ENCODE results near the gene RTL5.
"Not testable (repeated sequence)": the region's sequence is repeated elsewhere in the genome, so short reads cannot be mapped to it uniquely, and the experiment has no call there.

RTL5 gene

DNA sequence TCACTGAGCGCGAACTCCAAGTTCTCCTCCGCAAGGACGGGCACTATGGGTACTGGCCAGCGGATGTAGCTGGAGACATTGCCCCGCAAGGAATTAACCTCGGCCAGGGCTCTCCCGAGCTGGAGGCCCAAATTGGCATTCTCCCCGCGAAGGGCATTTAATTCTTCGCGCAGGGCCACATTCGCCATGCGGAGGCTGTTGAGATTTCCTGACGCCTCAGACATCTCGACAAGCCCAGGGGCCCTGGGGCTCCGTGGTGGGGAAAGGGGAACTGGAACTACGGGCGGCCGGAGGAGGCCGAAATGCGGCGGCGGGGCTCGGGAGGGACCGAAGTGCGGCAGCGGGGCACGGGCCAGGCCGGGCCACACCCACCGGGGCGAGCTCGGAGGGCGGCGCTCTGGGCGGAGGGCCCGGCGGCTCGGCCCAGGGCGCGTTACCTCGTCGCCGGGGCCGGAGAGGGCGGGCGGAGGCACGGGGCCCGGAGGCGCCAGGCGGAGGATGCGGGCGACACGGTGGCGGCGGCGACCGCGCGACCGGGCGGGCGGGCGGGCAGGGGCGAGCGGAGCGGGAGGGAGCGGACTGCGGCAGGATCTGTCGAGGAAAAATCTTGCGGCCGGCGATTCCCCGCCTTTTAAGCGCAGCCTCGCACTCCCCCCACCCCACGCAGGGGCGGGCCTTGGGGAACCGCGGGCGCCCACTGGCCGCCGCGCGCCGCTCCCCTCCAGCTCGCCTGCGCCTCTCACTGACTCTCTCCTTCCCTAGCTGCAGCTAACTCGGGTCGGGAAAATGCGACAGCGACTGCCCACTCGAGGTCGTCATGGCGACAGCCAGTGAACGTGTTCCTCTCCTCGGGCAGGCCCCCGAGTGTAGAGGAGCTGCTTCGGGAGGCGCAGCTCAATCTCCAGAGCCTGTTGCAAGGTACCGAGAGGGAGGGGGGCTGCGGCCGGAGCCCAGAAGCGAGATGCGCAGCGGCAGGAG is at the start of gene RTL5:
Gene RTL5 (minus strand): TSS at position 599 of the 978 bp plus-strand sequence.
- DNase-seq: peak; percentile 14

DNA sequence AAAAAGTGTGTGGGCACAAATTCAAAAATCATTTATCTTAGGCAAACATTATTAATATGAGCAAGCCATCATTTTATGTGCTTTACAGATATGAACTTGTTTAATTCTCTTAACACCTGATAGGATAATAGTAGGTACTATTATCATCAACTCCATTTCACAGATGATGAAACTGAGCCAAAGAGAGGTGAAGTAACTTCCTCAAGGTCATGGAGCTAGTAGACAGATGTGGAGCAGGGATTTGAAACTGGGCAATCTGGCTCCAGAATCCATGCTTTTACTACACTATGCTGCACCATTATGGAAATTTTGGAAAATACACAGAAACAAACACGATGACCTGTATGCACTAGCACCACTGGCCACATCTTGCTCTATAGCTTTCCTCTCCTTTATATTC is 48.8 kb upstream of the RTL5 start:
- DNase-seq: no peak

DNA sequence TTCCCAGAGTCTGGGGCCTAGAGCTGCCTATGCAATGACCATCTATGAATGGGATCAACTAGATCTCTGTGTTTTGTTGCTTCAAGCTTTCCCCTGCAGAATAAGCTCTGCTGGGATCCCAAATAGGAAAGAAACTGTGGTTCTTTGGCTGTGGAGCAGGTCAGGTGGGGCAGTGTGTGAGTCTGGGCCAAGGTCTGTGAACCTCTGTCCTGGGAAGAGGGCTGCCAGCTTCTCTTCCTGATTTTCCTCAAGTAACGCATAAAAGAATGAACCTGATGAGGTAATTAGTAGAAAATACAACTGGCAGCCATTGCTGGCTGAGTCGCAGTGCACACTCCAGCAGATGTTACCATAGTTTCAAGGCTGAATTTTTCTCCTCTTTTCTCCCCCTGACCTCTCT is 45.3 kb upstream of the RTL5 start:
- no peak for DNase-seq

DNA sequence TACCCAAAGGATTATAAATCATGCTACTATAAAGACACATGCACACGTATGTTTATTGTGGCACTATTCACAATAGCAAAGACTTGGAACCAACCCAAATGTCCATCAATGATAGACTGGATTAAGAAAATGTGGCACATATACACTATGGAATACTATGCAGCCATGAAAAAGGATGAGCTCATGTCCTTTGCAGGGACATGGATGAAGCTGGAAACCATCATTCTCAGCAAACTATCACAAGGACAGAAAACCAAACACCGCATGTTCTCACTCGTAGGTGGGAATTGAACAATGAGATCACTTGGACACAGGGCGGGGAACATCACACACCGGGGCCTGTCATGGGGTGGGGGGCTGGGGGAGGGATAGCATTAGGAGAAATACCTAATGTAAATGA is 44.6 kb upstream of the RTL5 start:
- not testable (repeated sequence) for DNase-seq

DNA sequence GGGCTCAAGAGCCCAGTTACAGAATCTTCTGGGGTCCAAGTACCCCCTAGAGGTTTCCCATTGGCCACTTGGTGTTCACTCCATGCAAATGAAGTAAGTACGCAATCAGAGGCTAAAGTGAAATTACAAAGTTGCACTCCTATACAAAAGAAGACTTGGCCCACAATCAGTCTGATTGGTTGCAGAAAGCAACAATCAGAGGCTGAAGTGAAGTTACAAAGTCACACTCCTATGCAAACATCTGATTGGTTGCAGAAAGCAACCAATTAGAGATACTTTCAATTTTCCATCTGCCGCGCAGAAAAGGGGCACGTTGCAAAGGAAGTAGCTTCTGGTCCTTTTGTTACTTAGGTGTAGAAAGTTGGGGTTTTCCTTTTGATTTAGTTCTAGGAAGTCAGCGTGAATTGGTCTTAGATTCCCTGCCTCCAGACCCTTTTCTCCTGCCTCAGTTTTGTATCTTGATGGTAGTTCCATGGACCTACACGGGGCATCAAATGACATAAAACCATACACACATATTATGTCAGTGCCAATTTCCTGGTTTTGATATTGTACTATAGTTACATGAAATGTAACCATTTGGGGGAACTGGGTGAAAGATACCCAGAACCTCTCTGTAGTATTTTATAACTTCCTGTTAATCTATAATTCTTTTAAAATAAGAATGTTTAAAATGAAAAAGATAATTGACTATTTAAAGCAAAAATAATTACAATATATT is 37.5 kb upstream of the RTL5 start:
- no peak for DNase-seq

DNA sequence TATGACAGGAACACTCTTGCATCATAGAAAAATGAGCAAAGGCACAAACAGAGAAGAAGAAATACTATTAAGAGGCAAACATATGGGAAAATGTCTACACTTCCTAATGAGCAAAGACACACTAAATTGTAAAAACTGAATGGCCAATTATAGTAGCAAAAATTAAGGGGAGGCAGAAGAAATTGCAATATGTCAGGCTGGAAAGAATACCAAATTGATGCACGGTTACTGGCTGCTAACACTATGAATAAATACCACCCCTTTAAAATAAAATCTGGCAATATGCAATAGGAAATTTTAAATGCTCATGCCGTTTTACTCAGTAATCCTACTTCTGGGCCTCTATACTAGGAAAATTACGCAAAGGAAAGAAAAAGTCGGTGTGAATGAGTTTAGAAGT is 33.8 kb upstream of the RTL5 start:
- DNase-seq: no peak

DNA sequence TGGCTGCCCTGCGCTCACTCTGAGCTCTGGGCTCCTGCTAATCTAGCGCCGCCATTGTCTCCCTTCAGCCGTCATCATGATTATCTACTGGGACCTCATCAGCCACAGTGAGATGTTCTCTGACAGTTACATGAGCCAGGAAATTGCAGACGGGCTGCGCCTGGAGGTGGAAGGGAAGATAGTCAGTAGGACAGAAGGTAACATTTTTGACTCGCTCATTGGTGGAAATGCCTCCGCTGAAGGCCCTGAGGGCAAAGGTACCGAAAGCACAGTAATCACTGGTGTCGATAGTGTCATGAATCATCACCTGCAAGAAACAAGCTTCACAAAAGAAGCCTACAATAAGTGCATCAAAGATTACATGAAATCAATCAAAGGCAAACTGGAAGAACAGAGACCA is 28.1 kb upstream of the RTL5 start:
- no peak for DNase-seq

DNA sequence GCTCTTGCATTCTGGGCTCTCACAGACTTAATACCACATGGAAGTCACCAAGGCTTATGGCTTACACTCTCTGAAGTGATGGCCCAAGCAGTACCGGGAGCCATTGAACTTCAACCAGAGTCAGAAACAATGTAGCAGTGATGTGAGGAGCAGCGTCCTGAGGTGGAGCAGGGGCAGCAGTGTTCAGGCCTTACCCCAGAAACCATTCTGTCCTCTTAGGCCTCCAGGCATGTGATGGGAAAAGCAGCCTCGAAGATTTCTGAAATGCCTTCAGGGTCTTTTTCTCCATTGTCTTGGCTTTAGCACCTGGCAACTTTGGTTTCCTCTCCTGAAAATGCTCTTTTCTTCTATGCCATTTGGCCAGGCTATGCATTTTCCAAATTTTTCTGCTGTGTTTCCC is 27.1 kb upstream of the RTL5 start:
- DNase-seq: no peak

DNA sequence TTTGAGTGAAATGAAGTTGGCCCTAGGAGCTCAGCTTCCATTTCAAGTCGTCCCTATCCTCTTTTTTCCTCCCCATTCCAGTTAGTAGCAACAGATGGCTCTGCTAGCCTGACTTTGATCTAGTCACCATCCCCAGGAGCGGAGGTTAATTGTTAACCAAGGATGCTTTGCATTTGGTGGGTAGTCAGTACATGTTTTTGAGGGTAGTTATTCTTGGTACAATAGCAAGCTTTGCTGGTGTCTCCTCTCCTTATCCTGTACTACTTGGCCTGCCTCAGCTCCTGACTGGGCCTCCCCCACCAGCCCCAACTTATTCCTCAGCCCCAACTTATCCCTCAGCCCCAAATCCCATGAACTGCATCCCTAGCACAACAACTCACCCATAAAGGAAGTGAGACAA is 14.8 kb upstream of the RTL5 start:
- no peak for DNase-seq

DNA sequence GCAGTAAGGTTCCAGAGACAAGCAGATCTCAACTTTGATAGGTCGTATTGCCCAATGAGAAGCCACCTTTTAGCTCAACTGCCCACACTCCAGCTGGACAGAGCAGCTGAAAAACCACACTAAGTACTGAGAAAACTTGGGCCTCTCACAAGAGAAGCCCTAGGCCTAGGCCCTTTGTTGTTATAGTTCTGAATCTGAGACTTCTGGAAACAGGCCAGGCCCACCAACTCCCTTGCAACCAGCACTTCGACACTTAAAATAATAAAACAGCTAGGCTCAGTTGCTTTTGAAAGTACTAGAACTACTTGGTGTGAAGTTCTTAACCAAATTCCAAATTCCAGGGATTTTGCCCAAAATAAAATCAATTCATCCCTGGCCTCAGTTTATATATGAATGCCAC is 13.5 kb upstream of the RTL5 start:
- DNase-seq: no peak

DNA sequence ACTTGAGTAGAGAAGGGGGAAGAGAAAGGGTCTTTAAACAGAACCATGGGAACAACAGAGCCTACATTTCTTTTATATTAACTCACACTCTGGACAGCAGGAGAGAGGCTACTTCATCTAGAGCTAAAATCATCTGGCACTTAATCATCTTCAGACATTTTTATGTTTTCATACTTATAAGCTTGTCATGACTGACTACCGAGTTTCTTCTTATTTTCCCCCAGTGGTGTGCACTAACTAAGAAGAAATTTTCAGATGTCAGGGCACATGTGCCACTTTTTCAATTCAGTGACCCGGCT is 11.8 kb upstream of the RTL5 start:
- DNase-seq: no peak

DNA sequence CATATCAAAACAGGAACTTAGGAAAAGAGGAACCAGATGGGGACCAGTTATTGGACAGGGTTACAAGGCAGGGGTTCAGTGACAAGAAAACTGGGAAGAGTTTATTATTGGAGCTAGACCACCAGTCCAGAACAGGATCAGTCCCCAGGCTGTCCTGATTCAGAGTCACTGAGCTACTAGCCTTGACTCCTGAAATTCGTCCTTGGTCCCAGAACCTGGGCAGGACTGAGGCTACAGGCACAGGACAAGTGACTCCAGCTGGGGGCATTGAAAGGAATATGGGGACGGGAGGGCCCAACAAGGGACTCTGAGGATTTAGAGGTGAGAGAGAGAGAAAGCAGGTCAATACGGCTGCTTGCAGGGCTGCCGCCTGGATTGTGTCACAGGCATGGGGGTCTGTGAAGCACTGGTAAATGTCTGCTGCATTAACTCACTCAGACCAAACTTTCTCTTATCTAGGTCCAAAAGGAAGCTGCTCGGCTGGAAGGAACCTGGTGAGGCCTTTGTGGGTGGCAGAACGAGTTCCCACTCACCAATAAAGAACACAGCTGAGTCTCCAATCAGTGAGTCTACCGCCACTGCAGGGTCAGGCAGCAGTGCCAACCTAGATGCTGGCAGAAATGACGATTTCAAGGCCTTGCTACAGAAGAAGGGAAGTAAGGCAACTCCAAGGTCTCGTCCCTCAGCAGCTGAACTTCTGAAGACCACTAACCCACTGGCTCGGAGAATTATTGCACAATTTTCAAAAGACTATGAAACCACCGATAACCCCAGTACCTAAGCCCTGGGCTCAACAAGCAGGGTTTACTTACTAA is 11.3 kb upstream of the RTL5 start:
- no peak for DNase-seq

DNA sequence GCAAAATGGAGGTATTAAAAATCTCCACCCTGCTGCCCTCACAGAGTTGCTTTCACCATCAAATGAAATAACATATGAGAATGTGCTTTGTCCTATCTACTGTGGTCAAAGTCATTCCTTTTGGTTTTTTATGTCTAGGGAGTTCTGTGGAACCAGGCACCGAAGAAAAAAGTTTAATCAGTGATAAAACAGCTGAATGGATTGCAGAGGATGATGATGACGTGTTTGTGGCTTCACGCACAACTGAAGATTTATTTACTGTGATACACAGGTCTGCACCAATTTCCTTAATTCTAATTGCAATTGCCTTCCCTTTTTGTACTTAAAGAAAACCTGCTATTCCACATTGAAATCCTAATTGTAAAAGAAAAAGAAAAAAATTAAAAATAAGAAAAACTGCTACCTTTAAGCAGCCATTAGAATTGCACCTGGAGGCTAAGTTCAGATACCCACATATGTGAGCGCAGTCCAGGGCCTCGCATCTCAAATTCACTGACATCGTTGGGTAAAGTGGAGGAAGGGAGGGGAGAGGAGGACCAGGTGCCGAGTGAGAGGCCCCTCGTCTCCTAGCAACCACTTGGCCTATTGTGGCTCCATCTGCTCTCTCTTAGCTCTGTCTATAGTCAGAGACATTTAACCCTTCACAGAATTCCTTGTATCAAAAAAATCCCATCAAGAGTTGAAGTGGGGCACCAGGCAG is 10.5 kb upstream of the RTL5 start:
- no peak for DNase-seq

DNA sequence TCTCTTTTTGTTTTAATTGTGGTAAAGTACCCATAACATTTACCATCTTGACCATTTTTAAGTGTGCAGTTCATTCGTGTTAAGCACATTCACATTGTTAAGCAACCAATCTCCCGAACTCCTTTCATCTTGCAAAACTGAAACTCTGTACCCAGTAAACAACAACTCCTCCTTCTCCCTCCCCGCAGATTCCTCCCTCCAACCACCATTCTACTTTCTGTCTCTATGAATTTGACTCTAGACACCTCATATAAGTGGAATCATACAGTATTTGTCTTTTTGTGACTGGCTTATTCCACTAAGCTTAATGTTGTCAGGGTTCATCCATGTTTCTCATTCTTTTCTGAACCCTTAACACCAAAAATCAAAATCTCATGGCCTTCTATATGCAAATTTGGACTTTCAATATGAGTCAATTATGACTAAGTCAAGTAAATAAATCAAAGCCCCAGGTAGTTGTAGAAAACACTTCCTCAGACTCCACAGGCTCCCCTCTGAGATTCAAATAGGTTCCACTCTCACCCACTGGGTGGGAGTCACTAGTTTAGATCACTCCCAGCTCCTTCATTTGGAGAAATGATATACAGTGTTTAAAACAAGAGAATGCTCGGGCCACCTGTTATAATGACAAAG is 9.8 kb upstream of the RTL5 start:
- DNase-seq: no peak

DNA sequence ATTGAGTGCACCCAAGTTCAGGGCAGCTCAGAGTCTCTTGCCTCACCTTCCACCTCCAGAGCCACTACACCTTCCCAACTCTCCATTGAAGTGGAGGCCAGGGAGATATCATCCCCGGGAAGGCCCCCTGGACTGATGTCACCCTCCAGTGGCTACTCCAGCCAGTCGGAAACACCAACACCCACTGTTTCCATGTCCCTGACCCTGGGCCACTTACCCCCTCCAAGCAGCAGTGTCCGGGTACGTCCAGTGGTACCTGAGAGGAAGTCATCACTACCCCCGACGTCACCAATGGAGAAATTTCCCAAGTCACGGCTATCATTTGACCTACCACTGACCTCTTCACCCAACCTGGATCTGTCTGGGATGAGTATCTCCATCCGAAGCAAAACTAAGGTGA is 7.8 kb upstream of the RTL5 start:
- no peak for DNase-seq

DNA sequence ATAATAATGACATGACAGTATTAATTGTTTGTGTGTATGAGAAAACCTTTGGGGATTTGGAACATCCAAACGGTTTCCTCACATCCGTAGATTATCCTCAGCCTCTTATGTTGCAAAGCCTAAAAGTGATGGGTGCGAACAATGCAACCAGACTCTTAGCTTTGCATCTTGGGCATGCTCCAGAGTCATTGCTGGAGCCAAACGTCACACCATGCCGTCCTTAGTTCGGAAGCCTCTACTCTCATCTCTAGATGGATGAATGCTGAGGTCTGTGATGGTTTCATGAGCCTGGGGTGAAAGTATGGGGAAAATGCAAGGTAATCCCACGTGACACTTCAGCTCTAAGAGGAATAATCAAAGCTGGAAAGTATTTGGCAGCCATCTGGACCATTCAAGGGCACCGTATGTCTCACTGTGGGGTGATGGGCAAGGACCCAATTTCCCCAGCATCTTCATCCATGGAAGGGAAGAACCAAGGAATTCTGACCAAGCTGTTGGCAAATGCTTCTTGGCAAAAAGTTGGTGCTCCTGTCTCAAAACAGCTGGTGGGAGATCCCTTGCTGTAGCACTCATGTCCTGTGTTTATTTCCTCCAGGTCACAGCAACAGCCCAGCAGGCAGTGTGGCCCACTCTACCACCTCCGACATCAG is 6.3 kb upstream of the RTL5 start:
- no peak for DNase-seq

DNA sequence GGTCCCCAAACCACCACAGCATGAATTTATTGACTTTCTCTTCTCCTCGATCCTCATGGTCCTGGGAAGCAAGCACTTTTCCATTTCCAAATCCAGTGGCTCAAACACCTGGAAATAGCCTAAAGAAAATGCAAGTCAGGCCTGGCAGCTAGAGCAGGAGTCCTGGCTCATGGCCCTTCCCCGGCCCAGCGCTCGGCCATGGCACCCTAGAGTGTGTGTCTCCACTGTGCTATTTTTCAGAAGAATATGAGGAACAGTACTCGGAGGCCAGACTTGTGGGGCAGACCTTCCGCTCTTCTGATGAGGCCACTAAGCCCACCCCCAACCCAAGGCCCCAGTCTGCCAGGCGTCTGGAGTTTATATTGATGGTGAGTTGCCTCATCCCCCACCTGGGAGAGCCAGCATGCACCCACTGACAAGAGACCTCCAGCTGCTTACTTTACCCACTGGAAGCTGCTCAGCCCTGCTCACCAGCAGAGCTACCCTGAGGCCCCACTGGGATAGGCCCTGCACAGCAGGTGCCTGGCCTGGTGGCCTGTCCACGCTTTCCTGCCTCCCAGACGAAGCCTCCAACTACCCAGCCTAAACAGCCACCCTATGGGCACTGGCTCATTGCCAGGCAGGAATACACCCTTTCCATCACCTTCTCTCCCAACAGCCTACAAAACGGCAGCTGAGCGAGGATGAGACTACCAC is 2.3 kb upstream of the RTL5 start:
- DNase-seq: no peak

DNA sequence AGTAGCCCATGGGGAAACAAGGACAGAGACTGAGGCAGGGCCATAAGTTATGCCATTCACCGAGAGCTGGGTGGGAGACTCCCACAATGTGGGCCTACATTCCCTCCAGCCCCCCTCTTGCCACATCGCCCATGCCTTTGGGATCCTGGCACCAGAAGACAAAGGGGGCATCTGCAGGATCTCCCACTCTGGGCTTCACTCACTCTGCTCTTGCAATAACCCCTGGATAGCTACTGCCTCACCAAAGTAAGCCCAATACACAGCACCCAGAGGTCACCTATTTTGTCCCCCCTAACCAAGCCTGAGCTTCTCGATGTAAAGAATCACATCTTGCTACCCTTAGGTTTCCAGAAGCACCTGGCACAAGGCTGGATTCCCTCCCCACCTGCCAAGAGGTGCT is 741 bp upstream of the RTL5 start:
- no peak for DNase-seq

DNA sequence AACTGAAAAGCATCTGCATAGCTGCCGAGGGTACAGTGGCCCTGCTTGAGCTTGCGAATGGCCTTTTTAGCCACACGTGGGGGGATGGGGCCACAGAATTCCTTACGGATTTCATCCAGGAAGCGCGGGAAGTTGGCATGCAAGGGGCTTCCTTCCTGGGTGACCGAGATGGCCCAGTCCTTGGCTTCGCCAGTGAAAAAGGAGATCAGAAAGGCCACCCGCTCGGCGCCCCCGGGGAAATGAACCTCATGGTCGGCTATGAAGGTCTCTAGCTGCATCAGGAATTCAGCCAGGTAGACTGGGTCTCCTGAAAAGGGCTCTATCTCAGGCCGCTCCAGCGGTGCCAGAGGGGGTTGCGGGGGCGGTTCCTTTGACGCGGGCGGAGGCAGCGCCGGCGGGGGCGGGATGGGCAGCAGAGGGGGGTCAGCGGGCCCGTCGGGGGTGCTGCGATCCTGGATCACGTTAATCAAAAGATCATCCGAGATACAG is 909 bp downstream of the RTL5 start:
- no peak for DNase-seq

DNA sequence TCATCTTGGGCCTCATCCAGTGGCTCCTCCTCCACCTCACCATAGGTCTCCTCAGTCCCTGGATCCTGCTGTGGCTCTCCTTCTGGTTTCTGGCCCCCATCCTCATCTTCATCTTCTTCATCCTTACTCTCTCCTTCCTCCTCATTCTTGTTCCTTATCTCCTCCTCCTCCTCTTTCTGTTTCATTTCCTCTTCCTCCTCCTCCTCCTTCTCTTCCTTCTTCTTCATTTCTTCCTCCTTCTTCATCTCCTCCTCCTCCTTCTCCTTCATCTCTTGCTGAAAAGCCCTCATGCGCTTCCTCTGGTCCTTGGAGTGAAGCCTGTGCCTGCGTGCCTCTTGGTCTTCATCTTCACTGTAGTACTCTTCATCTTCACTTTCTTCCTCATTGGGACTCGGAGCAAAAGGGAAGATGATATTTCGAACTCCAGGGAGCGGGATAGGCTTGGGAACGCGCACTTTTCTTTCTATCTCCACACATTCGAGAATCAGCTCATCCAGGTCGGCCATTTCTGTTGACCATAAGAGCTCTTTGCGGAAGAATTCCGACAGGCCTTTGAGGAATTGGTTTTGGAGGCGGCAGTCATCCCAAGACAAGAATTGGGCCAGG is 1.5 kb downstream of the RTL5 start:
- no peak for DNase-seq

DNA sequence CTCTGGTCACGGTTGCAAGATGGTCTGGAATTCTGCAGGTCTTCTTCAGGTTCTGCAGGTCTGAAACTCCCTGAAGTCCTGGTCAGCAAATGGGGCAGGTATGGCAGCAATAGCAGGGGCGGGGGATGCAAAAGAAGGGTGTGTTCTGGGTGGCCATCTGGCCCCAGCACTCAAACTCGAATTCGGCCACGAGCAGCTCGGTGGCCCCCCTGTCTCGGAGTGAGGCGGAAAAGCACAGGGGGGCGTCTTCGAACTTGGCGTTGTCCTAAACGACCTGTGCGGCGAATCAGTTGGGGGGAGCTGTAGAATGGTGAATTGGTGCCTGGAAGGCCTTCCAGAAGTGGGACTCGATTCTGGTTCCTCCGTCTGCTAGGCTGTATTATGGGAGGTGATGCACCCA is 2.1 kb downstream of the RTL5 start:
- no peak for DNase-seq
